NCI-H2029 treated with DMSO at 0.1 percent for 48 hours (cell line): Measurements from ENCODE around the gene RAB17.

Source experiments
- DNase-seq: peaks from one replicate; lab custom pipeline; 2025; lab: John Stamatoyannopoulos, UW

Gene RAB17

GRCh38 chr2:237536617-237537016 lies 53.9 kb downstream of the RAB17 start:
- no peak for DNase-seq

- DNase-seq, result no peak
These were observed 54.5 kb downstream of the RAB17 start for GRCh38 chr2:237536083-237536415.

- no peak for DNase-seq
These were observed 55.0 kb downstream of the RAB17 start for GRCh38 chr2:237535385-237536082.

- no peak for DNase-seq
These were observed 56.2 kb downstream of the RAB17 start for GRCh38 chr2:237534380-237534779.

- DNase-seq, result no peak
These were observed 56.8 kb downstream of the RAB17 start for GRCh38 chr2:237533668-237534161.

GRCh38 chr2:237532160-237532559 lies 58.4 kb downstream of the RAB17 start:
- DNase-seq, result no peak

GRCh38 chr2:237530472-237531433 lies 59.8 kb downstream of the RAB17 start:
- no peak for DNase-seq

- DNase-seq, result no peak
These were observed 60.8 kb downstream of the RAB17 start for GRCh38 chr2:237529452-237530402.

- DNase-seq, result no peak
These were observed 62.8 kb downstream of the RAB17 start for GRCh38 chr2:237527766-237528165.

GRCh38 chr2:237527233-237527632 lies 63.3 kb downstream of the RAB17 start:
- DNase-seq, result no peak

- DNase-seq, result no peak
These were observed 64.9 kb downstream of the RAB17 start for GRCh38 chr2:237525559-237526157.

GRCh38 chr2:237524631-237525030 lies 65.9 kb downstream of the RAB17 start:
- no peak for DNase-seq
